Left lung (tissue), 10 donors: ENCODE data around the gene CHDH. TPM values are rescaled to one million over a fixed set of nuclear protein-coding genes. Genes with fewer than 3 reads are reported as not detected.

ENCODE experiments used
- ATAC-seq: fragments of 200-7000 bp; cut with Tn5 transposase; one replicate; pipeline ENCODE4 v1.9.1; 2020; ENCODE audit warnings: moderate library complexity
- DNase-seq, 4 donors: peaks; one replicate each; pipeline ENCODE4 v3.0.0-alpha.2; 2013 to 2020
- H3K27ac ChIP-seq, 2 donors: fragments of 200-600 bp; sonication (generic) in 1 of 2; one replicate each; pipeline versions ENCODE4 v1.5.0 to v1.8.0; 2020 to 2021
- H3K27me3 ChIP-seq, 2 donors: fragments of 200-600 bp; sonication (generic) in 1 of 2; one replicate each; pipeline versions ENCODE4 v1.5.0 to v1.8.0; 2020 to 2021
- H3K36me3 ChIP-seq, 2 donors: fragments of 200-600 bp; sonication (generic) in 1 of 2; one replicate each; pipeline versions ENCODE4 v1.5.0 to v1.8.0; 2020 to 2021
- H3K4me1 ChIP-seq, 2 donors: fragments of 200-600 bp; one replicate each; pipeline ENCODE4 v1.8.0; 2021
- H3K4me3 ChIP-seq, 2 donors: fragments of 200-600 bp; sonication (generic) in 1 of 2; one replicate each; pipeline versions ENCODE4 v1.5.0 to v1.8.0; 2020 to 2021; ENCODE audit warnings: mild to moderate bottlenecking in 1 of 2
- H3K9me3 ChIP-seq, 2 donors: fragments of 200-600 bp; sonication (generic) in 1 of 2; one replicate each; pipeline versions ENCODE4 v1.5.0 to v1.8.0; 2020 to 2021
- CTCF ChIP-seq, 2 donors: fragments of 200-600 bp; sonication (generic) in 1 of 2; IDR thresholded peaks; one replicate each; pipeline versions ENCODE4 v1.5.0 to v1.8.0; 2021; ENCODE audit warnings: antibody characterized with exemption in 2 of 2
- intact Hi-C, 2 donors: fragments of 100-400 bp; cut with DNase I; formaldehyde crosslinking; loops; one replicate each; pipeline versions ENCODE4 v1.11.2 to v1.14.2; 2022
- polyA plus RNA-seq, 6 donors: library from polyadenylated mRNA; unstranded; fragments of 120-200 nt; gene quantifications; one replicate each; pipeline ENCODE4 v1.2.1, GENCODE V29; 2013; ENCODE audit not compliant: insufficient read length in 6 of 6
- total RNA-seq, 2 donors: library from RNA; stranded (reverse); fragmentation: NEBNext Ultra II Directional; extraction: Animal tissue kit (Norgen Biotek cat#: 25700); gene quantifications; one replicate each; pipeline ENCODE4 v1.2.1, GENCODE V29; 2021
- donor health status: DM: no; HTN: yes; CAD: no.
- donor health status: DM: no; HTN: no; CAD: no.

The CHDH gene
- total and polyA plus RNA-seq, 8 donors, result 3.3 to 11.4 (median 4.3) TPM

DNA sequence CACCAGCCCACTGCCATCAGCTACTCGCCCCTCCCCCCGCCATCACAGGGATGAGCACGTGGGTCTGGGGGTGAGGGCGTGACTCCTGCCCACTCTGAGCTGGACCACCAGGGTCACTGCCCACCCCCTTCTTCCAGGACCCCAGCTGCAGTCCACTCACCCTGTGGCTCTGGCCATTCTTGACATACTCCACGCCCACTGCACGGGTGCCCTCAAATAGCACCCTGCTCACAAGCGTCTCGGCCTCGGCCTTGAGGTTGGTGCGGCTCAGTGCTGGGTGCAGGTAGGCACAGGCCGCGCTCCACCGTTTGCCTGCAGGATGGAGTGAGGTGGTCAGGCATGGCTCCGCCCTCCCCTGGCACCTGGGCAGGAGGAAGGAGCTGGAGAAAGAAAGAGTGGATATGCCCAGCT lies 23.9 kb downstream of the CHDH start:
- no peak for DNase-seq
- ATAC-seq, result no peak
- Histone ChIP-seq H3K4me1 (no peaks in the 10 kb centered on the region), H3K36me3 (peaks cover 0 to 42% of the 10 kb centered on the region in 2 donors), H3K9me3 (no peaks in the 10 kb centered on the region), H3K27ac (no peak overlapping the region), H3K4me3 (no peak overlapping the region), H3K27me3 (no peaks in the 10 kb centered on the region)
- intact Hi-C loops, result no loop called here
- TF ChIP-seq CTCF (IDR thresholded peaks at IDR 0.05), result no peak

- peak; percentile 57 for ATAC-seq
Observed at GRCh38 chr3:53821631-53822121, 24.5 kb downstream of the CHDH start.

DNA sequence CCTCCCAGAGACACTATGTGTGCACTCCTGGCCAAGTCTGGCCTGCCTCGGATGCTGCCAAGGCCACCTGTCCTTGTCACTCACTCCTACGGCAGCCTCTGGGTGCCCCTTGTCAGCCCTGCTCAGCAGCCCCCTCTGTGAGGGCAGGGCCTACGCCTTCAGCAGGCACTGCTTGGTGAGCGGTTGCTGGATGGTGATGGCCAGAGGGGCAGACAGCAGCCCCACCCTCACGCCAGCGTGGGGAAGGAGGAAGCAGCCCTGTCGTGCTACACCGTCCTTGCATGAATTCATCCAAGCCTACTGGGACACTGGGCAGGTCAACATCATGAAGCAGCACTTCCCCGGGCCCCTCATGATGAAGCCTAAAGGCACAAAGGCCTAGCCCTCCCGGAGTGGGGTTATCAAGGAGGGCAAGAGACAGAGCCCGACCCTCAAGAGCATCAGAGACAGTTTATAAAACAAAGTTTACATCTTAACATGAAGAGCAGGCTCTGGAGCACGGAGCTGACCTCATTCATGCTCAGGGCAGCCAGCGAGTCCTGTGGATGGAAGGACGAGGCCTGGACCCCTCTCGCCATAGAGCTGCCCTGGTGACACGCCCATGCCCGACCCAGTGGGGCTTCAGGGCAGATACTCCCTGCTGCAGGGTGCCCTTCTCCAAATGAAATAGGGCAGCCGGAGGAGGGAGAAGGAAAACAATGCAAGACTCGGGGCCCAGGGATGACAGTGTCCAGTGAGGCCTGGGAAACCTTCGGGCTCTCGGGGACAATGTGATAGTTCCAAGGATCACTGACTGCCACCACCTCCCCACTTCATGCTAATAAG lies 25.3 kb downstream of the CHDH start:
- H3K27ac ChIP-seq, result no peak overlapping the region
- no peaks in the 10 kb centered on the region for H3K27me3 ChIP-seq
- no peak overlapping the region for H3K4me3 ChIP-seq
- TF ChIP-seq CTCF (IDR thresholded peaks at IDR 0.05), result no peak
- no peaks in the 10 kb centered on the region for H3K9me3 ChIP-seq
- H3K4me1 ChIP-seq, result no peaks in the 10 kb centered on the region
- intact Hi-C loops, result no loop called here
- DNase-seq (no peak), ATAC-seq (no peak)
- peaks cover 0 to 45% of the 10 kb centered on the region in 2 donors for H3K36me3 ChIP-seq

More at GRCh38 chr3:53821631-53822121, 24.5 kb downstream of the CHDH start:
- peaks cover 0 to 45% of the 10 kb centered on the region in 2 donors for H3K36me3 ChIP-seq
- H3K27ac ChIP-seq, result no peak overlapping the region
- intact Hi-C loops, result no loop called here
- DNase-seq, result no peak
- TF ChIP-seq CTCF (IDR thresholded peaks at IDR 0.05), result no peak
- no peaks in the 10 kb centered on the region for H3K4me1 ChIP-seq
- no peaks in the 10 kb centered on the region for H3K9me3 ChIP-seq
- no peak overlapping the region for H3K4me3 ChIP-seq
- H3K27me3 ChIP-seq, result no peaks in the 10 kb centered on the region

DNA sequence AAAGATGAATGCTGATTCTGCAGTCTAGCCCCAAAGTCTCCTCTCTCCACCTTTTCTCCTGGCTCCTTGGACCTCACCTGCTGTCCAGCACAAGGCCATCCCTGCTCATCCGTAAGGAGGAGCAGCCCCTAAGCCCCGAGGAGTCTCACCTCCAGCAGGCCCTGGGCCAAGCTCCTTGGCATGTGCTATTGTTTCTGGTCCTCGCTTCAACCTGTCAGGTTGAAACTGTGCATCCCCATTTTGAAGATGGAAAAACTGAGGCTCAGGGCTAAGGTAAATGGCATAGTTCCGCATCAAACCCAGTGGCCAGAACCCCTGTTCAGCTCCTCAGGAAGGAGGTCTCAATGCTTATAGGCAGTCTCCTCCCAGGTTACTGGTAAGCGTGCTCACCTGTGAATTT lies 26.1 kb downstream of the CHDH start:
- TF ChIP-seq CTCF (IDR thresholded peaks at IDR 0.05), result no peak
- DNase-seq (no peak), ATAC-seq (no peak)
- Histone ChIP-seq H3K9me3 (no peaks in the 10 kb centered on the region), H3K36me3 (peaks cover 0 to 51% of the 10 kb centered on the region in 2 donors), H3K27ac (no peak overlapping the region), H3K27me3 (no peaks in the 10 kb centered on the region), H3K4me1 (no peaks in the 10 kb centered on the region), H3K4me3 (no peak overlapping the region)
- intact Hi-C loops, result no loop called here

DNA sequence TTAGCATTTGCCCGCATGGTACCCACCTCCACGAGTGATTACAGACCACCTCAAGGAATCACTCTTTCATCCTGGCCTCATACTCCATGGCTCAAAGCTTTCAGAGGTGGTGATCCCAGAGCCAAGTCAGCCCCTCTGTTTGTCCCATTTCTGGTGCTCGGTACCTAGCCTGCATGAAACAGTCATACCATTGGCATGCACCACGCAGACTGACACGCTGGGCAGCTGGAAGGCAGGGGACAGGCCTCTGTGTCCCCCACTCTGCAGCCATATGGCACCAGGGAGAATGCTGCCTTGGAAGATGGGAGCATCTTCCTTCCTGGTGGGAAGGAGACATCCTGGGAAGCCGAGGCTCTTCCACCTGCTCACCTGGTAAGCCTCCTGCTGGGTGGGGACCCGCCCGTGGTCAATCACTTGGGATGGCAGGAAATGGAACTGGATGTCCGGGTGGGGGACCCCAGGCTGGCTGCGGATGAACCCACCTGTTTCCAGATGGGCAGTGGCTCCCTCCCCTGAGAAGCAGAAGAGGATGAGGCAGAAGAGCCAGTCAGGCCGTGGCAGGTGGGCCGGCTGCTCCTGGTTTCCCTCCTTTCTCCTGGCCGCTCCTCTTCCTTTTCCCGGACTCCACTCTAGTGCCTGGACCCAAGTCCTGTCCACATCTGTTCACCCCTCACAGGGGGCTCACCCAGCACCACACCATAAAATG lies 26.9 kb downstream of the CHDH start:
- H3K4me1 ChIP-seq, result no peaks in the 10 kb centered on the region
- no peak overlapping the region for H3K4me3 ChIP-seq
- no peak for TF ChIP-seq CTCF (IDR thresholded peaks at IDR 0.05)
- peaks cover 0 to 54% of the 10 kb centered on the region in 2 donors for H3K36me3 ChIP-seq
- ATAC-seq, result no peak
- intact Hi-C loops, result no loop called here
- H3K27ac ChIP-seq, result no peak overlapping the region
- no peak for DNase-seq
- H3K9me3 ChIP-seq, result no peaks in the 10 kb centered on the region
- H3K27me3 ChIP-seq, result no peaks in the 10 kb centered on the region
